ENCODE results near the gene TMC2. TPM values are rescaled to one million over a fixed set of nuclear protein-coding genes. Genes with fewer than 3 reads are reported as not detected.

Gene TMC2
- total and polyA plus RNA-seq, 2 of the 8 experiments (the other 6 are each of a cell fraction or from before 2014, with no cell fraction given), result not detected

GRCh38 chr20:2610941-2611720 lies 74.8 kb downstream of the TMC2 start (continued):
- TF ChIP-seq CTCF (IDR thresholded peaks at IDR 0.05; ENCODE audit: control extremely low read depth in 1 of 3, insufficient read depth in 1 of 3, low read depth in 1 of 3, low read length in 3 of 3), result no peak
- no peak for TF ChIP-seq MAFK (IDR thresholded peaks at IDR 0.05; ENCODE audit: low read depth, low read length)
- no peak for TF ChIP-seq KDM1A (IDR thresholded peaks at IDR 0.05; ENCODE audit: borderline replicate concordance, low read length)
- no peak for TF ChIP-seq KDM5A (IDR thresholded peaks at IDR 0.05; ENCODE audit: low read length)
- TF ChIP-seq BACH1 (IDR thresholded peaks at IDR 0.05; ENCODE audit: low read length), result no peak

Data from H1 (cell line).